Activated effector memory CD4-positive, alpha-beta T cell treated with anti-CD3 and anti-CD28 coated beads, Interleukin-2, amount 50 U/mL, for 16 hours (primary cell): ENCODE results near the gene EXOC6B.

Source experiments
- DNase-seq: peaks from one replicate; pipeline ENCODE4 v3.0.0-alpha.2; 2020

The EXOC6B gene

DNA sequence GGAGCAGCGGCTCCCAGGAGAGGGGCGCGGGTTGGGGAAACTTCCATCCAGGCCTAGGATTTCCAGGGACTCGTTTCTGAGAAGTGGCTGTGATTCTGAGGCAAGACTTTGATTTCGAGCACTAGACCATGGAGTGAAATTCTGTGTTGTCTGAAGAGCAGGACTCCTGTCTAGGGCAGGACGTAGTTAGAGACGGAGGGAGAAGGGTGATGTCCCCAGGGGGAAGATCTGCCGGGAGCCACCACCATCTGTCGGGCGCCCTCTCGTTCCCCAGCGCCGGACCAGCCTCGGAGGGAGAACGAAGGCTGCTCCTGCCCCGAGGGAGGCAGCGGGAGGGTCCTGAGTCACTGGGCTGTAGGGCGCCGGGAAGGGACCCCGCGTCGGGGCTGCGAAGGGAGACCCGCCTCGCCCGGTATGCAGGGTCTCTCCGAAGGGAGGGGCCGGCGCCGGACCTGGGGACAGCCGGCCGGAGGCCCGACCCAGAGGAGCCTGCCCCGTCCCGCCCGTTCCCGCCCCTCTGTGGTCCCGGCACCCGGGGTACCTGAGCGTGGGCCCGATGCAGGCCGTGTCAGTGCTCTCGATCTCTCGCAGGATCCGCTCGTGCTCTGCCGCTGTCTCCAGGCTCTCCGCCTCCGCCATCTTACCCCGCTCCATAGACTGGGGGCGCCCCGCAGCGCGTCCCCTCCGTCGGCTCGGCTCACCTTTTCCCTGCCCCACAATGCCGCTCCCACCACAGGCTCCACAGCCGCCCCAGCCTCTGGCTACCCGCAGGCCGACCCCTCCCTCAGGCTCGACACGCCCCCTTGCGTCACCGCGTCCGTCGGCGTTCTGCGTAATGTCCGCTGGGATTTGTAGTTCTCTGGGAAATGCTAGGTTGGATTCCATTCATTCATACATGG, at the start of gene EXOC6B:
Gene EXOC6B (minus strand): TSS at position 777 of the 899 bp plus-strand sequence.
- peak; percentile 94 for DNase-seq

GRCh38 chr2:72871880-72872279, 46.0 kb upstream of the EXOC6B start:
- DNase-seq: no peak

- DNase-seq: no peak
Measured at GRCh38 chr2:72871060-72871459, 45.2 kb upstream of the EXOC6B start.

DNA sequence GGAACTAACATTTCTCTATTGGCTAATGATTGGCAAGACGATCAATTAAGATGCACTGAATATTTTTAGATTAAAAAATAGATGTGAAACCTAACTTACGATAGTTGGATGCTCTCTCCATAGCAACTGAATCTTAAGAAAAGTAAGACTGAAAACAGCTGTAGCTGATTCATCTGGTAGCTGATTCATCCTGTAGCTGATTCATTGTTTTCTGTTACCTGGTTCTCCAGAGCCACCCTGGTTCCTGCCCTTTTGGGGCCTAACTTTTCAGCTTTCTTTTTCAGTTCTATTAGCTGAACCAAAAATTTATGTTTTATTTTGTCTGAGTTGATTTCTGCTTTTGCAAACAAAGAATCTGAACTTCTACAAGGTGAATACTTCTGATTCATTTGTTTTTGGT, 38.7 kb upstream of the EXOC6B start:
- no peak for DNase-seq

GRCh38 chr2:72863046-72863445, 37.2 kb upstream of the EXOC6B start:
- no peak for DNase-seq

DNA sequence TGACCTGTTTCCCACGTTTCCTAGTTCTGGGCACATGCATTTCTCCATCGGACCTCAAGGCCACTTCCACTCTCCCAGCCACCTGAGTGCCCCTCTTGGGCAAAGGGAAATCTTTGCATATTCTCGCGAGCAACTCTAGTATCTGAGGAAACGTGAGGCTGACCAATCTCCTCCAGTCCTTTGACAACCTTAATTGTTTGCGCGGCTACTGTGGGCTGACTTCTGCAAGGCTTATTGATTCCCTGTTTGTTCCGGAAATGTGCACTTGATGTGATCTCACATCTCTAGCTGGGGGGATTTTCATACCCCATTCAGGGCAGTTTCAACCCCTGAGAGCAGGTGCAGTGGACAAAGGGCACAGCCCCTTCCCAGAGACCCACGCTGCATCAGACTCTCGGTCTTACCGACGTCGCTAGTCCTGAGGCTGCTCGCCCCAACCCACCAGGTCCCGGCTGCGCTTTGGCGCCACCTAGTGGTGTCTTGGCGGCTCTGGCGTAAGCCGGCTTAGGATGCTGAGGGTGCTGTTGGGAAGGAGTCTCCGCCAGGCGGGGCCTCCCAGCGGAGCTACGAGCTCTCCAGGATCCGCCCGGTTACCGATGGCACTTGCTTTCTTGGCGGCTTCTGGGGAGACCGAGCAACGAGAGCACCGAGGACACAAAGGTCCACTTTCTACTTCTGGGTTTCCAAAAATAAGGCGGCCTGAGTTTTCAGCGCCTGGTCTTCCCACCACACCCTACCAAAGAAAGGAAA, 36.6 kb upstream of the EXOC6B start:
- DNase-seq: peak; percentile 95

GRCh38 chr2:72859831-72860262, 34.0 kb upstream of the EXOC6B start:
- peak; percentile 80 for DNase-seq

- no peak for DNase-seq
Measured at GRCh38 chr2:72851333-72851732, 25.5 kb upstream of the EXOC6B start.

- no peak for DNase-seq
Measured at GRCh38 chr2:72849138-72849462, 23.3 kb upstream of the EXOC6B start.

DNA sequence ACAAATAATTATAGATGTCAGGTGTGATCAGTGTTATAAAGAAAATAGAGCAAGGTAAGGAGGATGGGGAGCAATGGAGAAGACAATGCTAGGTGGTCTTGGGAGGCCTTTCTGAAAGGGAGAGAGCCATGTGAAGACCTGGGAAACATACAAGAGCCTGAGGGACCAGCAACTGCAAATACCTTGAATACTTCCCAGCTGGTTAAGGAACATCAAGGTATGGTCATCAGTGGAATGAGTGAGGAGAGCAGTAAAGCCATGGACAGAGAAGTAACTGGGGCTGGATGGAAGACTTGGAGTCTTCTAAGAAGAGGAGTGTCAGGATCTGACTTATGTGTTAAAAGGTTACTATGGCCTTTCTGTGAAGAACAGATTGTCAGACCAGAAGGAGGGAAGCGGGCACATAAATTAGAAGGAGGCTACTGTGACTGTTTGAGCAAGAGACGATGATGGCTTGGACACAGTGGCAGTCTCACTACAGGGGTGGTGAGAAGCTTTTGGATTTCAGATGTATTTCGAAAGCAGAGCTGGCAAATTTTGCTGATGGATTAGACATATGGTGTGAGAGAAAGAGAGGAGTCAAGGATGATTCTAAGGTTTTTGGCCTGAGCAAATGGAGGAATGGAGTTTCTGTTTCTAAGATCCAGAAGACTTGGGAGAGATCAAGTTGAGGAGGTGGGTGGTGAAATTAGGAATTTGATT, 22.8 kb upstream of the EXOC6B start:
- DNase-seq: no peak

GRCh38 chr2:72847534-72848315, 21.9 kb upstream of the EXOC6B start:
- DNase-seq: no peak

DNA sequence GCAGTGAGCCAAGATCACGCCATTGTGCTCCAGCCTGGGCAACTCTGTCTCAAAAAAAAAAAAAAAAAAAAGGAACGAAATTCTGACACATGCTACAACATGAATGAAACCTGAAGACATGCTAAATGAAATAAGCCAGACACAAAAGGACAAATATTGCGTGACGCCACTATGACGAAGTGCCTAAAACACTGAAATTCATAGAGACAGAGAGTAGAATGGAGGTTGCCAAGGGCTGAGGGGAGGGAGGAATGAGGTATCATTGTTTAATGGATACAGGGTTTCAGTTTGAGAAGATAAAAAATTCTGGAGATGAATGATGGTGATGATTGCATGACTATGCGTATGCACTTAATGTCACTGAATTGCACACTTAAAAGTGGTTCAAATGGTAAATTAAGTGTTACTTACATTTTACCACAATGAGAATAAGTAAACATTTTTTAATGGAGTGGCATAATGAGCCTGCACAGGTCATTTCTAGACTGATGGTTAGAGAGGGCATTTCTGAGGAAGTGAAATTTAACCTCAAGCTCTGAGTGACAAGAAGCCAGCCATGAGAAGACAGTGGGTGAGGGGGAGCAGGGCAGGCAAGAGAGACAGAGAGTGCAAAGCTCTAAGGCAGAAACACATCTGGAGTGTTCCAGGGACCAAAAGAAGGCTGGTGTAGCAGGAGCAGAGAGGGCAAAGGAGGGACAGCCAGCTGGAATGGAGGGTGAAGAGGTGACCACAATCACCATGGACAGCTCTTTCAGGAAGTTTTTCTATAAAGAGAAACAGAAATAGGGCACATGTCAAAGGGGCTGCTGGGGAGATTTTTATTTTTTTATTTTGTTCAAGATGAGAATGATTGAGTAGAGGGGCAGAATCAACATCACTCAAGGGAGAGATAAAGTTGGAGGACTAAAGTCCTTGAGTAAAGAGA, 20.6 kb upstream of the EXOC6B start:
- DNase-seq: no peak

DNA sequence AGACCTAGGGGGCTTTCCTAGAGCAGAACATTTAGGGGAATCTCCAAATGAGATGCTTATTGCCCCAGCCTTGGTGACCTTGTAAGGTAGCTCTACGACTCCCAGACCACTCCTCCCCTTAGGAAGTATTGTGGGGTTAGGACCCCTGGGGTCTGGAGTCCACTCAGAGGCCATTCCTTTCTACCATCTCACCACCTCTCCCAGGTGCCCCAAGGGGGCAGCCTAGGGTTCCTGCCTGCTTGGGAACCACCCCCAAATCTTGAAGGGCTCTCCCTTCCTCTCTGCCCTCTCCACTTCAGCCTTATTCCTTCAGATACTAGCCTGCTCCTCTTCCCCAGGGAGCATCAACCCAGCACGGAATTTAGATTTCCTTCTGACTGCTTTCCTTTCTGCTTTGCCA, 17.5 kb upstream of the EXOC6B start:
- no peak for DNase-seq

DNA sequence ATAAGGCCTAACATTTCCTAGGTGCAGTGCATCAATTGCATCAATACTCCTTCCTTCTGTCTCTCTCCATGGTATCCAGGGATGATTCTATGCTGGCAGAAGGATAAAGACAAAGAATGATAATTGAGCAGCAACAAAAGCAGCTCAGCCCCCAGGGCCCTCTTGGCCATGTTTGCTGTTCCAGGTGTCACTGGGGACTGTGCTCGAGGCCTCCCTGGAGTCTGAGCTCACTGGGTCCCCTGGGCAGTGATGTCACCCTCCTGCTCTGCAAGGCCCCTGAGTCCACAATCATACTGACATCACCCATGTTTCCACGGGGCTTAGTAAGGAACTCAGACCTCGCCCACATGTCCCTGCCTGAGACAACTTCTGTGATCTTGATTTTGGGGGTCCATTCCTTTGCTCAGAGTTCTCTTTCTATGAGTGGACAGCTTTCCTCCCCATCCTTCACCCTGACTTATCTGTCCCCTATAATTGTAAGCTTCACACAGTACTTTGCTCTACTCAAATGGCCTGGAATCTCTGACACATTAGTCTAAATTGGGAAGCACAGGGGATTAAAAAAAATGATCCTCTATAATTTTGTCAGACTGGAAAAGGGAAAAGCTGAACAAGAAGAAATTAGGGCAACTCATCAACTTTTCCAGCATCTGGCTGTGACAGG, 15.8 kb upstream of the EXOC6B start:
- DNase-seq: no peak

DNA sequence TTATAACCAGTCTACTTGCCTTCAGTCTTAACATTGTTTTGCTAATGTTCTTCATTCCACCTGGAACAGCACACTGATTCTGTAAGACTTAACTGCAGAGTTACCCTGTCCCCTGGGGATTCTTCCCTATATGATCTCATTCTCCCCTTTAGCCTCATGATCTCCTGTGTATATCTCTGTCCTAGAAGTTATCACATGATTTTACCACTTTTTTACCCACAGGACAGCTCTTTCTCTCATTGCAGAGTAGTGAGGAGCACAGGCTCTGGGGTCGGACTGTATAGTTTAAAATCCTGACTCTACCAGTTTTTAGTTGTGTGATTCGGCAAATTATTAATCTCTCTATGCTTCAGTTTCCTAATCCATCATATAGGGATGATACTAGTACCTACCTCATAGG, 14.2 kb upstream of the EXOC6B start:
- DNase-seq: no peak

DNA sequence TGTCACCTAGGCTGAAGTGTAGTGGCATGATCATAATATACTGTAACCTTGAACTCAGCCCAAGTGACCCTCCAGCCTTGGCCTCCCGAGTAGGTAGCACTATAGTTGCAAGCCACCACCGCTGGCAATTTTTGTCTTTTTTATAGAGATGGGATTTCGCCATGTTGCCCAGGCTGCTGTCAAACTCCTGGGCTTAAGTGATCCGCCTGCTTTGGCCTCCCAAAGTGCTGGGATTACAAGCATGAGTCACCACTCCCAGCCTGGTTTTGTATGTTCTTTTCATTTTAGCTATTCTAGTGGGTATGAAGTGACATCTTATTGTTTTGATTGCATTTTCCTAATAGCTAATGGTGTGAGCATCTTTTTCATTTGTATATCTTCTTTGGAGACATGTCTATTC, 11.3 kb upstream of the EXOC6B start:
- DNase-seq: no peak

DNA sequence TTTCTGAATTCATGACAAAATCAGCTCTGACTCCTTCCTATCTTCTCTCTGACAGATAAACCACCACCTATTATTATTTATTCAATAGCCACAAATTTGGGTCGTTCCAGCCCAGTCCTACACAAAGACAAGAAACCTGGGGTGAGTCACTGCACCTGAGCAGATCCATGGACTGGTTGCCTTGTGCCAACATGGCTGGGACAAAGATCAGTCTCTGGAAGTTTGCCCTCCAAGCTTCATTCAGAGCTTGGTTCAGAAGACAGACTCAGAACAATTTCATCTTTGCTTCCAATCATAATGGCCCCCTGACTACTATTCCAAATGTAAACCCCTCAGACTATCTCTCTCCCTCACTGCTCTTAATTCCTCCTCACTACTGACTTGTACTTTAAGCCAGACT, 9.6 kb upstream of the EXOC6B start:
- DNase-seq: no peak

- no peak for DNase-seq
Measured at GRCh38 chr2:72834596-72834995, 8.8 kb upstream of the EXOC6B start.

DNA sequence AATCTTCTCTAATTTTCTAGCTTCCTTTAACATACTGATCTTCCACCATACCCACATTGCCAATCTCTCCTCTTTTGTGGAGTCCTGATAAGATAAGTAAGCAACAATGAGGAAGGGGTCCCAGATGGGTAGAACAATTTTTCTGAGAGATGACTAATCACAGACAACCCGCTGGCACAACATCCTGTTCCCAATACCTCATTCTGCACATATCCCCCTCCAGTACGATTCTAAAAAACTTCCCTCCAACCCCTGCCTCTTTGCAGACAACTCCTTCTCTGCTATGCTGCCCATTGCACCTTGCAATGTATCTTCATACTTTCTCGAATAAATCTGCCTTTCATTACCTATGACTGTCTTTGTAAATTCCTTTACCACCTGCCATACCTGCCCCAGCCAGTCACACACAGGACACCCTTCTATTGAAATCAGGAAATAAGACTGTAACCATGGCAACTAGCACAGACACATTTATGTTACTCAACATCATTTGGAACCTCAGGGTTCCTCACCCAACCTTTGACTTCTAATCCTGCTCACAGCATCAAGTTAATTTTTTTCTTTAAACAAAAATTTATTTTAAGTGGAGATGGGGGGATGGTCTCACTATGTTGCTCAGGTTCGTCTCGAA, 7.4 kb upstream of the EXOC6B start:
- no peak for DNase-seq

DNA sequence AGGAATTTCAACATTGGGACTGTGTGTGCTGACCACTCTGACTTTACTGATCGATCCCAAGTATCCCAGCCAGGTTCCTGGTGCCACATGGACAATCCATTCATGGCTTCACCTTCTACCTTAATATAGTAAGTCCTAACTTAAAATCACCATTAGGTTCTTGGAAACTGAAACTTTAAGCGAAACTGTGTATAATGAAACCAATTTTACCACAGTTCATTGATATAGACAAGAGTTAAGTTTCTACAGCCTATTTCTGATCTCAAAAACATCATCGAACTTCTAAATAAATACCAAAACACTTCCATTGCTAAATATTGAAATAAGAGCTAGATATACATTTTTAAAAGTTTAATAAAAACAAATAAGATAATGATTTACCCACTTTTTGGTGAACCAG, 4.4 kb upstream of the EXOC6B start:
- no peak for DNase-seq
